ENCODE measurements around the gene SCRT2. TPM values are rescaled to one million over a fixed set of nuclear protein-coding genes. Genes with fewer than 3 reads are reported as not detected.

The SCRT2 gene
- total and polyA plus RNA-seq, 4 donors = not detected

DNA sequence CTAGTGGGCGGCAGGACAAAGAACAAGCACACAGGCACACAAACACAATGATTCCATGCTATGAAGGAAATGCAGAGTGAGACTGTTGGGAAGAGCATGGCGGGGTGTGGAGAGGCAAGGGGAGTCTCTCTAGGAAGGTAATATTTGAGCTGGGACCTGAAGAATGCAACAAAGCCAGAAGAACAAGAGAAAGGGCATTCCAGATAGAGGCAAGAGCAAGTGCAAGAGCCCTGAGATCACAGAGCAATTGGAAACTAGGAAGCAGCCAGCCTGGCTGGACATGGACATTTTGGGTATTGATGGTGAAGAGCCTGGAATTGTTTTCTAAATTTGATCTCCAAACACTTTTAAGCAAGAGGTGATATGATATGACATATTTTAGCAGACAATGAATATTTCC, 38.0 kb downstream of the SCRT2 start:
- H3K27ac ChIP-seq (ENCODE audit: low read depth in 1 of 2, low read length in 2 of 2) = no peak overlapping the region
- no peak overlapping the region for H3K9ac ChIP-seq (ENCODE audit: low read depth in 1 of 2, low read length in 2 of 2)
- TF ChIP-seq HNF4G (IDR thresholded peaks at IDR 0.05) (no peak), FOXA2 (IDR thresholded peaks at IDR 0.05) (no peak), RXRA (IDR thresholded peaks at IDR 0.05) (no peak), GABPA (IDR thresholded peaks at IDR 0.05 in 1 of 2, conservative IDR thresholded peaks at IDR 0.05 in 1 of 2) (no peak), HNF4A (conservative IDR thresholded peaks at IDR 0.05) (no peak)
- TF ChIP-seq, protein P1, sequence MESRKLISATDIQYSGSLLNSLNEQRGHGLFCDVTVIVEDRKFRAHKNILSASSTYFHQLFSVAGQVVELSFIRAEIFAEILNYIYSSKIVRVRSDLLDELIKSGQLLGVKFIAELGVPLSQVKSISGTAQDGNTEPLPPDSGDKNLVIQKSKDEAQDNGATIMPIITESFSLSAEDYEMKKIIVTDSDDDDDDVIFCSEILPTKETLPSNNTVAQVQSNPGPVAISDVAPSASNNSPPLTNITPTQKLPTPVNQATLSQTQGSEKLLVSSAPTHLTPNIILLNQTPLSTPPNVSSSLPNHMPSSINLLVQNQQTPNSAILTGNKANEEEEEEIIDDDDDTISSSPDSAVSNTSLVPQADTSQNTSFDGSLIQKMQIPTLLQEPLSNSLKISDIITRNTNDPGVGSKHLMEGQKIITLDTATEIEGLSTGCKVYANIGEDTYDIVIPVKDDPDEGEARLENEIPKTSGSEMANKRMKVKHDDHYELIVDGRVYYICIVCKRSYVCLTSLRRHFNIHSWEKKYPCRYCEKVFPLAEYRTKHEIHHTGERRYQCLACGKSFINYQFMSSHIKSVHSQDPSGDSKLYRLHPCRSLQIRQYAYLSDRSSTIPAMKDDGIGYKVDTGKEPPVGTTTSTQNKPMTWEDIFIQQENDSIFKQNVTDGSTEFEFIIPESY (IDR thresholded peaks at IDR 0.05) = no peak
- TF ChIP-seq, protein P2, sequence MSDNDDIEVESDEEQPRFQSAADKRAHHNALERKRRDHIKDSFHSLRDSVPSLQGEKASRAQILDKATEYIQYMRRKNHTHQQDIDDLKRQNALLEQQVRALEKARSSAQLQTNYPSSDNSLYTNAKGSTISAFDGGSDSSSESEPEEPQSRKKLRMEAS (IDR thresholded peaks at IDR 0.05) = no peak
- TF ChIP-seq, protein P3, sequence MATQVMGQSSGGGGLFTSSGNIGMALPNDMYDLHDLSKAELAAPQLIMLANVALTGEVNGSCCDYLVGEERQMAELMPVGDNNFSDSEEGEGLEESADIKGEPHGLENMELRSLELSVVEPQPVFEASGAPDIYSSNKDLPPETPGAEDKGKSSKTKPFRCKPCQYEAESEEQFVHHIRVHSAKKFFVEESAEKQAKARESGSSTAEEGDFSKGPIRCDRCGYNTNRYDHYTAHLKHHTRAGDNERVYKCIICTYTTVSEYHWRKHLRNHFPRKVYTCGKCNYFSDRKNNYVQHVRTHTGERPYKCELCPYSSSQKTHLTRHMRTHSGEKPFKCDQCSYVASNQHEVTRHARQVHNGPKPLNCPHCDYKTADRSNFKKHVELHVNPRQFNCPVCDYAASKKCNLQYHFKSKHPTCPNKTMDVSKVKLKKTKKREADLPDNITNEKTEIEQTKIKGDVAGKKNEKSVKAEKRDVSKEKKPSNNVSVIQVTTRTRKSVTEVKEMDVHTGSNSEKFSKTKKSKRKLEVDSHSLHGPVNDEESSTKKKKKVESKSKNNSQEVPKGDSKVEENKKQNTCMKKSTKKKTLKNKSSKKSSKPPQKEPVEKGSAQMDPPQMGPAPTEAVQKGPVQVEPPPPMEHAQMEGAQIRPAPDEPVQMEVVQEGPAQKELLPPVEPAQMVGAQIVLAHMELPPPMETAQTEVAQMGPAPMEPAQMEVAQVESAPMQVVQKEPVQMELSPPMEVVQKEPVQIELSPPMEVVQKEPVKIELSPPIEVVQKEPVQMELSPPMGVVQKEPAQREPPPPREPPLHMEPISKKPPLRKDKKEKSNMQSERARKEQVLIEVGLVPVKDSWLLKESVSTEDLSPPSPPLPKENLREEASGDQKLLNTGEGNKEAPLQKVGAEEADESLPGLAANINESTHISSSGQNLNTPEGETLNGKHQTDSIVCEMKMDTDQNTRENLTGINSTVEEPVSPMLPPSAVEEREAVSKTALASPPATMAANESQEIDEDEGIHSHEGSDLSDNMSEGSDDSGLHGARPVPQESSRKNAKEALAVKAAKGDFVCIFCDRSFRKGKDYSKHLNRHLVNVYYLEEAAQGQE (IDR thresholded peaks at IDR 0.05) = no peak
- TF ChIP-seq, protein P4, sequence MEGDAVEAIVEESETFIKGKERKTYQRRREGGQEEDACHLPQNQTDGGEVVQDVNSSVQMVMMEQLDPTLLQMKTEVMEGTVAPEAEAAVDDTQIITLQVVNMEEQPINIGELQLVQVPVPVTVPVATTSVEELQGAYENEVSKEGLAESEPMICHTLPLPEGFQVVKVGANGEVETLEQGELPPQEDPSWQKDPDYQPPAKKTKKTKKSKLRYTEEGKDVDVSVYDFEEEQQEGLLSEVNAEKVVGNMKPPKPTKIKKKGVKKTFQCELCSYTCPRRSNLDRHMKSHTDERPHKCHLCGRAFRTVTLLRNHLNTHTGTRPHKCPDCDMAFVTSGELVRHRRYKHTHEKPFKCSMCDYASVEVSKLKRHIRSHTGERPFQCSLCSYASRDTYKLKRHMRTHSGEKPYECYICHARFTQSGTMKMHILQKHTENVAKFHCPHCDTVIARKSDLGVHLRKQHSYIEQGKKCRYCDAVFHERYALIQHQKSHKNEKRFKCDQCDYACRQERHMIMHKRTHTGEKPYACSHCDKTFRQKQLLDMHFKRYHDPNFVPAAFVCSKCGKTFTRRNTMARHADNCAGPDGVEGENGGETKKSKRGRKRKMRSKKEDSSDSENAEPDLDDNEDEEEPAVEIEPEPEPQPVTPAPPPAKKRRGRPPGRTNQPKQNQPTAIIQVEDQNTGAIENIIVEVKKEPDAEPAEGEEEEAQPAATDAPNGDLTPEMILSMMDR (IDR thresholded peaks at IDR 0.05; ENCODE audit: low read depth, low read length, missing input control) = no peak
- 87% methylated on average over 2 of the region's 2 CpGs for WGBS
- no peaks in the 10 kb centered on the region for H3K36me3 ChIP-seq (ENCODE audit: control insufficient read depth in 4 of 4, insufficient read depth in 3 of 4, low read depth in 1 of 4, low read length in 3 of 4)
- no peaks in the 10 kb centered on the region for H3K9me3 ChIP-seq (ENCODE audit: control insufficient read depth in 4 of 4, low read length in 3 of 4)
- H3K4me3 ChIP-seq (ENCODE audit: low read depth in 1 of 3, low read length in 3 of 3) = no peak overlapping the region
- no peaks in the 10 kb centered on the region for H3K27me3 ChIP-seq (ENCODE audit: control insufficient read depth in 4 of 4, insufficient read depth in 4 of 4, low read length in 3 of 4)
- H3K4me1 ChIP-seq (ENCODE audit: control insufficient read depth in 4 of 4, insufficient read depth in 4 of 4, low read length in 3 of 4) = no peaks in the 10 kb centered on the region
- no peak for DNase-seq (ENCODE audit: low spot score)

DNA sequence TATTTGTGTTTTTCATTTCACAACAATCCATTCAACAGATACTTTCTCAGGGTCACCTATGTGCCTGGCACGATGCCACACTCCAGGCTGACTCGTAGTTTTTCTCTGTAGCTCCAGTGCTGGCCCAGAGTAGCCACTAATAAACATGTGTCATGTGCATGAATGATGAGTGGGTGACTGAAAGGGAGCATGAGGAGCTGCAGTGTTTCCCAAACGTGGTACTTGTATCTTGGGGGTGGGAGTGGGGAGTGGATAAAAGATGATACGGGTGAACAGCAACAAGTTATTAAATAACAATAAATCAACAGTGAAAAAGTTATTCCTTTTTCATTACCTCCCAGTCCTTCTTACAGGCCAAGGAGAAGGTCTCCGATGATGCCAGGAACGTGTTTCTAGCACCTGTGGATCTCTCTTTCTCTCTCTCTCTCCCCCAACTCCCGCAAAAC, 39.7 kb downstream of the SCRT2 start:
- Histone ChIP-seq H3K27ac (ENCODE audit: low read depth in 1 of 2, low read length in 2 of 2) (no peak overlapping the region), H3K4me1 (ENCODE audit: control insufficient read depth in 4 of 4, insufficient read depth in 4 of 4, low read length in 3 of 4) (no peaks in the 10 kb centered on the region), H3K27me3 (ENCODE audit: control insufficient read depth in 4 of 4, insufficient read depth in 4 of 4, low read length in 3 of 4) (no peaks in the 10 kb centered on the region), H3K4me3 (ENCODE audit: low read depth in 1 of 3, low read length in 3 of 3) (no peak overlapping the region), H3K36me3 (ENCODE audit: control insufficient read depth in 4 of 4, insufficient read depth in 3 of 4, low read depth in 1 of 4, low read length in 3 of 4) (no peaks in the 10 kb centered on the region), H3K9me3 (ENCODE audit: control insufficient read depth in 4 of 4, low read length in 3 of 4) (no peaks in the 10 kb centered on the region), H3K9ac (ENCODE audit: low read depth in 1 of 2, low read length in 2 of 2) (no peak overlapping the region)
- DNase-seq (ENCODE audit: low spot score) = no peak
- WGBS = 56% methylated on average over 7 of the region's 7 CpGs
- TF ChIP-seq, protein P2 (IDR thresholded peaks at IDR 0.05) = no peak
- no peak for TF ChIP-seq NR2F2 (IDR thresholded peaks at IDR 0.05)
- no peak for TF ChIP-seq GABPA (IDR thresholded peaks at IDR 0.05 in 1 of 2, conservative IDR thresholded peaks at IDR 0.05 in 1 of 2)
- TF ChIP-seq, protein P5, sequence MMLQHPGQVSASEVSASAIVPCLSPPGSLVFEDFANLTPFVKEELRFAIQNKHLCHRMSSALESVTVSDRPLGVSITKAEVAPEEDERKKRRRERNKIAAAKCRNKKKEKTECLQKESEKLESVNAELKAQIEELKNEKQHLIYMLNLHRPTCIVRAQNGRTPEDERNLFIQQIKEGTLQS (IDR thresholded peaks at IDR 0.05) = no peak
- TF ChIP-seq, protein P1 (IDR thresholded peaks at IDR 0.05) = no peak
- TF ChIP-seq, protein P3 (IDR thresholded peaks at IDR 0.05) = no peak
- TF ChIP-seq, protein P4 (IDR thresholded peaks at IDR 0.05; ENCODE audit: low read depth, low read length, missing input control) = no peak
- no peak for TF ChIP-seq FOXA2 (IDR thresholded peaks at IDR 0.05)
- no peak for TF ChIP-seq SP1 (IDR thresholded peaks at IDR 0.05)
- TF ChIP-seq HNF4G (IDR thresholded peaks at IDR 0.05) = no peak
- TF ChIP-seq FOXA1 (IDR thresholded peaks at IDR 0.05) = no peak

All from liver (tissue), 9 donors.